NCI-H524 treated with DMSO at 0.1 percent for 48 hours (cell line): Measurements from ENCODE around the gene MAPKAPK5.
"Not testable (repeated sequence)": the region's sequence is repeated elsewhere in the genome, so short reads cannot be mapped to it uniquely, and the experiment has no call there.

ENCODE experiments used
- DNase-seq: peaks from one replicate; lab custom pipeline; 2025; lab: John Stamatoyannopoulos, UW

Gene MAPKAPK5, protein sequence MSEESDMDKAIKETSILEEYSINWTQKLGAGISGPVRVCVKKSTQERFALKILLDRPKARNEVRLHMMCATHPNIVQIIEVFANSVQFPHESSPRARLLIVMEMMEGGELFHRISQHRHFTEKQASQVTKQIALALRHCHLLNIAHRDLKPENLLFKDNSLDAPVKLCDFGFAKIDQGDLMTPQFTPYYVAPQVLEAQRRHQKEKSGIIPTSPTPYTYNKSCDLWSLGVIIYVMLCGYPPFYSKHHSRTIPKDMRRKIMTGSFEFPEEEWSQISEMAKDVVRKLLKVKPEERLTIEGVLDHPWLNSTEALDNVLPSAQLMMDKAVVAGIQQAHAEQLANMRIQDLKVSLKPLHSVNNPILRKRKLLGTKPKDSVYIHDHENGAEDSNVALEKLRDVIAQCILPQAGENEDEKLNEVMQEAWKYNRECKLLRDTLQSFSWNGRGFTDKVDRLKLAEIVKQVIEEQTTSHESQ

DNA sequence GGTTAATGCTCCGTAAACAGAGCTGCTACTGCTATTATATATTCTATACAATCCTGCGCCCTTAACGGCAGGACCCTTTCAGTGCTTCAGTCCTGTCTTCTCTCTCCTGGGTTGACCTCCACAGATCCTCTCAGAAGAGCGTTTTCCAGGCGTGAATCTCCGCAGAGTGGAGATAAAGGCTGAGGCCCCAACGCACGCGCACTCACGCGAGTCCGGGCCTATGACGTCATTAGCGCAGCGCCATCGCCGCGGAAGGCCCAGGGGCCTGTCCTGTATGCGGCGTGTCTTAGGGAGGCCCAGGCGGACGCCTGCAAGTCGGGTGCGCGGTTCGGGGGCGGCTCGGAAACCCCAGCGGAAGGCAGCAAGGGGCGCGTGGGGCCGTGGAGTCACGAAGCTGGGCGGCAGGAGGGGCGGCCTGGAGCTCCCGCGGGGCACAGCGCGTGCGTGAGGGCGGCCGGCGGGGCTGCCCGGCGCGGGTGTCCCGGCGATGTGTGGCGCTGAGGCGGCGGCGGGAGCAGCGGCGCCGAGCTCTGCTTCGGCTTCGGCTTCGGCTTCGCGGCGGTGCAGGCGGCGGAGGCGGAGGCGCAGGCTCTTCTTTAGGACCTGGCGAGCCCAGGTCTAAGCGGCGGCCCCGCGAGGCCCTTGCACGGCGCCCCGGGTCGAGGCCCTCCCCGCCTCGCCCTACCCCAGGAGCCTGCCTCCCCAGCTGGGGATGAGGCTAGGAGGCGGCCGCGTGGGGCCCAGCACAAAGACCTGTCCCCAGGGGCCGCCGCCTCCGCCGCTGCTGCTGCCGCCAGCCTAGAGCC lies at the start of gene MAPKAPK5:
TSS of gene MAPKAPK5 (plus strand) at position 479 of the 806 bp plus-strand sequence. CDS start 506 bp downstream, outside the sequence.
- DNase-seq, result peak; percentile 64

DNA sequence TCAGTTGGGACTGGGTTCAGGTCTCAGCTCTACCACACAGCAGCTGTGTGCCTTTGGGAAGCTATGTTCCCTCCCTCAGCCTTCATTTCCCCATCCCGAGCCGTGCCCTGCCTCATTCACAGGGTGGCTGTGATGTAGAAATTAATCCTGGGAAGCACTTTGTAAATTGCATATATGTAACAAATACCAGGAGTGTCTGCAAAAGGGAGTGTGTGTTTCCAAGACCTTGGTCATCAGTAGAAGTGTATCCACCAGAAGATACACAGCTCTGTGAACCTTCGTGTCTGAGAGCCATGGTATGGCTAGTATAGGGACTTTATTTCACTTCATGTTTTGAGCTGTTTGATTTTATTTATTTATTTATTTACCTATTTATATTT lies 49.2 kb upstream of the MAPKAPK5 start:
- no peak for DNase-seq

DNA sequence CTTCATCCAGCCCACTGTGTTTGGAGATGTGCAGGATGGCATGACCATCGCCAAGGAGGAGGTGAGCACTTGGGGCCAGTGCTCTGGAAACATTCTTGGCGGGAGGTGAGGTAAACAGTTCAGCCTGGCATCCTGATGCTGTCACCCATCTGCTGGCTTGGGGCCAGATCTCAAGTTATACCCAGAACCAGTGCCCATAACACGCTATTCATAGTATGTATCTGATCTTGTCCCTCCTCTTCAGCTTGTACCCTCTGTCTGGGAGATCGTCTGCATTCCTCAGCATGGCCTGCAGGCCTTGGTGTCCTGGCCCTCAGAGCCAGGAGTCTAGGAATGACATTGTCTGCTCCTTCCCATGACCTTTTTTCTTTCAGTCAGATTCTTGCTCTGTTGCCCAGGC lies 43.8 kb upstream of the MAPKAPK5 start:
- no peak for DNase-seq

DNA sequence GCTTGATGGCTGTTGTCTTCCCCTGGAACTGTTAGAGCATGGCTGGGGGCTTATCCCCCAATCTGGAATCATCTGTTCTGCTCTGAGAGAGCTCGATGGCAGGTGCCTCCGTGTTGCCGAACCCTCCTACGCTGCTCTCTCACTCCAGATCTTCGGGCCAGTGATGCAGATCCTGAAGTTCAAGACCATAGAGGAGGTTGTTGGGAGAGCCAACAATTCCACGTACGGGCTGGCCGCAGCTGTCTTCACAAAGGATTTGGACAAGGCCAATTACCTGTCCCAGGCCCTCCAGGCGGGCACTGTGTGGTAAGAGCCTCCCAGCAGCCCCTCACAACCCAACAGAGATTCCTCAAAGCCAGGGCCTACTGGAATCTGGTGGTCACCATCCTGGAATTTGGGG lies 42.3 kb upstream of the MAPKAPK5 start:
- no peak for DNase-seq

DNA sequence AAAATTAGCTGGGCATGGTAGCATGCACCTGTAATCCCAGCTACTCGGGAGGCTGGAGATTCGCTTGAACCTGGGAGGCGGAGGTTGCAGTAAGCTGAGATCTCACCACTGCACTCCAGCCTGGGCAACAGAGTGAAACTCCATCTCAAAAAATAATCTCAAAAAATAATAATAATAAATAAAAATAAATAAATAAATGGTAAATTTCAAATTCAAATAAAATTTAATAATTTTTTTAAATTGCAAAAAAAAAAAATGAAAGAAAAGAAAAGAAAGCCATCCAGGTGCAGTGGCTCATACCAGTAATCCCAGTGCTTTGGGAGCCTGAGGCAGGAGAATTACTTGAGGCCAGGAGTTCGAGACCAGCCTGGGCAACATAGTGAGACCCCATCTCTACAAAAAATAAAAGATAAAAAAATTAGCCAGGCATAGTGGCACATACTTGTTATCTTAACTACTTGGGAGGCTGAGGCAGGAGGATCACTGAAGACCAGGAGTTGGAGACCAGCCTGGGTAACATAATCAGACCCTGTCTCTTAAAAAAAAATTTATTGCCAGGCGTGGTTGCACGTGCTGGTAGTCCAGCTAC lies 38.9 kb upstream of the MAPKAPK5 start:
- no peak for DNase-seq

DNA sequence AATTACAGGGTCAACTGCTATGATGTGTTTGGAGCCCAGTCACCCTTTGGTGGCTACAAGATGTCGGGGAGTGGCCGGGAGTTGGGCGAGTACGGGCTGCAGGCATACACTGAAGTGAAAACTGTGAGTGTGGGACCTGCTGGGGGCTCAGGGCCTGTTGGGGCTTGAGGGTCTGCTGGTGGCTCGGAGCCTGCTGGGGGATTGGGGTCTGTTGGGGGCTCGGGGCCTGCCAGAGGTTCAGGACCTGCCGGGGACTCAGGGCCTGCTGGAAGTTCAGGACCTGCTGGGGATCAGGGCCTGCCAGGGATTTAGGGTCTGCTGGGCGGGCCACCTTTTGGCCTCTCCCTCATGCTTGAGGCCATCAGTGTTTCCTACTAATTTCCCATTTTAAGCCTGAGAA lies 38.2 kb upstream of the MAPKAPK5 start:
- DNase-seq, result no peak

DNA sequence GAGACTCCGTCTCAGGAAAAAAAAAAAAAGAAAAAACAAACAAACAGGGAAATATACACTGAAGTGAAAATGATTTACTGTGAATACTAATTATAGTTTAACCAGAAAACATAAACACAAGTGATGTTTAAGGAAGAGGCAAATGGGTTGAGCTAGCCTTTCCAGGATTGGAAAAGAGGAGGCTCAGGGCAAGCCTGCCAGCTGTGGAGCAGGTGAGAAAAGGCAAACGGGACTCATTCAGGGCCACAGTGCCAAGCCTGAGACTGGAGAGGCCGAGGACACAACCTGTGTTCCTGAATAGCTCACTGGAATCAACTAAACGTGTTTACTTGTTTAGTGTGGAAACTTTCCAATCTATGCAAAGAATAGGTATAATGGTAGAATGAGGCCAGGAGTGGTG lies 35.7 kb upstream of the MAPKAPK5 start:
- DNase-seq, result no peak

DNA sequence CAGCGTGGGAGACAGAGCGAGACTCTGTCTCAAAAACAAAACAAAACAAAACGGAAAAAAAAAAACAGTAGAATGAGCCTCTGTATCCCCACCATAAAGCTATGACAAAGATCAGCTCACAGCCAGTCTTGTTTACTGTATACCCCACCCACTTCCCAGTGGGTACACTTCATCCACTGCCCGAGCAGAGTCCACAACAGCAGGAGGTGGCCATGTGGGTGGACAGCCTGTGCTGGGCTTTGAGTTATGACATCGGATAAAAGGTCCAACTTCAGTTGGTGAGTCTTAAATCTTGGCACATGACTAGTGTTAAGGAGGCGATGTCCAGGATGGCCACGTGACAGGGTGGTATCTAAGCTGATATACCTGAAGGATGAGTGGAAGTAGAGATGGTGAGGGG lies 34.8 kb upstream of the MAPKAPK5 start:
- no peak for DNase-seq

DNA sequence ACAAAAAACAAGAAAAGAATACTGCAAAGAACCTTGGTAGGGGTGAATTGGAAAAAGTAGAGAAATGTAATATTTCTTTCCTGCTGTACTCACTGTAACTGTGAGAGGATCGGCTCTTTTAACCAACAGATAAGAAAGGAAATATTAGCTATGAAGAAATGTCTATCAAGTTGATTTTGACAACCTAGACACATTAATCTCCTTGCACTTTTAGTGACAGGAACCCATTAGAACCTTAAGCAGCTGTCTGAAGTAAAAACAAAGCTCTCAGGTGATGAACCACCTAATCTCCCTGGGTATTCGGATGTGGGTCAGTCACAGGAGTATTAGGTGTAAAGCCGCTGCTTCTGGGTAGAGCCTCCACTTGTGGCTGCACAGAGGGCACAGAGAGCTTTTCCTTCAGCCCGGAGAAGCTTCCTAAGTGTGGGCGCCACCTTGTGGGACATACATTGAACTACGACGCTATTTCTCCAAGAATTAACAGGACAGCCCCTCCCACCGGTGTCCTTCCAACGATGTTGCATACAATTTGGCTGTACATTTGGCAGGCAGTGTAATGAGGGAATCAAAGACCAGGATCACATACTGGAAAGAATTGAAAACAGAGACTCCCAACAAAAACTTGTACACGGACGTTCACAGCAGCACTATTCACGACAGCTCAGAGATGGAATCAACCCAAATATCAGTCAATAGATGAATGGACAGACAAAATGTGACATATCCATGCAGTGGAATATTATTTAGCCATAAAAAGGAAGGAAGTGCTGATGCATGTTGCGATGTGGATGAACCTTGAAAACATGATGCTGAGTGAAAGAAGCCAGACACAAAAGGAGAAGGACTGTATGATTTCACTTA lies 28.9 kb upstream of the MAPKAPK5 start:
- peak; percentile 13 for DNase-seq

DNA sequence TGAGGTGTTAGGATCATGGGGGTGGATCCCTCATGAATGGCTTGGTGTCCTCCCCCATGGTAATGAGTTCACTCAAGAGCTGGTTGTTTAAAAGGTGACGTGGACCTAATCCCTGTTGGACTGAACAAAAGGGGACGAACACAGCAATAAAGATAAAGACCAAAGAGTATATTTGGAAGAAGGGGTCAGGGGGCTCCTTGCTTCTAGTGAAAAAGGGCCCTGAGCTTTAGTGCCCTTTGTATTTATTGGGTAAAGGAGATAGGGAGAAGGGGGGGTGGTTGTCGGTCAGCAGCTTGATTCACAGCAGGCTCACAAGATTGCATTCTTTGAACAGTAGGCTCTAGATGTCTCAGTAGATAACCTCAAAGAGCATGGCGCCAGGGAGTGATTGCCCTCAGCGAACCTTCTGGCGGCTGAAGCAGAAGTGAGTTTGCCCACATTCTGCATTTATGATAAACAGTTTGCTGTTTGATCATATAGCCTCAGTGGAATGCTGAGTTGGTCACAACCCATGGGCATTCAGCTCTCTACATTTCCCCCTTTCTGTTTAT lies 25.9 kb upstream of the MAPKAPK5 start:
- DNase-seq, result no peak

DNA sequence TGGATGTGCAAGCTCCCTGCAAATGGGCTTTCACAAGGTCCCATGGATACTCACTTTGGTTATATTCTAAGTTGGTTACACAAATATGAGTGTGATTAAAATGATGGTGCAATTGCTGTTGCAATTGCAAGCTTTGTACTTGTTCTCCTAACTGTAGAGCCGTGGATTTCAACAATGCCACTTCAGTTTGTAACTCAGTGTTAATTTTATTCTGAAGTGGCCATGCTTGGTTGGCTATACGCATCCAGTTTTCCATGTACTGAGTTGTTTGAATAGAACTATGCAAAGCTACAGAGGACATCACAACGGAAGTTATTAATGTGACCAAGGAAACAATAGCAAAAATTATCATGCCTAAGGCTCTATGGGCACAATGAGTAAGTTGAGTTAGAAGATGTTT lies 25.1 kb upstream of the MAPKAPK5 start:
- DNase-seq, result not testable (repeated sequence)

DNA sequence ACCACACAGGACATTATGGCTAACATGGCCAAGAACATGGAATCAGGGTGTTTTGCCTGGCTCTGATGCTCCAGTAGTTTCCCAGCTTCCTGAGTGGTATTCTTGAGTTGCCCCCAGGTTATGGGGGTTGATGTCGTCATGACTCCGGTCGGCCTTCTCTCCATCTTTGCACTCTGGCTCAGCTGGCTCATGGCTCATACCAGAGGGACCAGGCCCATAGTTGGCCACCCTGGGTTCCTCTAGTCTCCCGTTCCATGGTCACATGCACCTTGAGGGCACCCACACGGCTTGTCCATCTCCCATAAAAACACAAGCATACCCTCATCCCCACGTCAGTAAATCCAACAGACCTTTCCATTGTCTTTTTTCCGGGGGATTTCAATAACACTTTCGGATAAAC lies 23.7 kb upstream of the MAPKAPK5 start:
- no peak for DNase-seq

DNA sequence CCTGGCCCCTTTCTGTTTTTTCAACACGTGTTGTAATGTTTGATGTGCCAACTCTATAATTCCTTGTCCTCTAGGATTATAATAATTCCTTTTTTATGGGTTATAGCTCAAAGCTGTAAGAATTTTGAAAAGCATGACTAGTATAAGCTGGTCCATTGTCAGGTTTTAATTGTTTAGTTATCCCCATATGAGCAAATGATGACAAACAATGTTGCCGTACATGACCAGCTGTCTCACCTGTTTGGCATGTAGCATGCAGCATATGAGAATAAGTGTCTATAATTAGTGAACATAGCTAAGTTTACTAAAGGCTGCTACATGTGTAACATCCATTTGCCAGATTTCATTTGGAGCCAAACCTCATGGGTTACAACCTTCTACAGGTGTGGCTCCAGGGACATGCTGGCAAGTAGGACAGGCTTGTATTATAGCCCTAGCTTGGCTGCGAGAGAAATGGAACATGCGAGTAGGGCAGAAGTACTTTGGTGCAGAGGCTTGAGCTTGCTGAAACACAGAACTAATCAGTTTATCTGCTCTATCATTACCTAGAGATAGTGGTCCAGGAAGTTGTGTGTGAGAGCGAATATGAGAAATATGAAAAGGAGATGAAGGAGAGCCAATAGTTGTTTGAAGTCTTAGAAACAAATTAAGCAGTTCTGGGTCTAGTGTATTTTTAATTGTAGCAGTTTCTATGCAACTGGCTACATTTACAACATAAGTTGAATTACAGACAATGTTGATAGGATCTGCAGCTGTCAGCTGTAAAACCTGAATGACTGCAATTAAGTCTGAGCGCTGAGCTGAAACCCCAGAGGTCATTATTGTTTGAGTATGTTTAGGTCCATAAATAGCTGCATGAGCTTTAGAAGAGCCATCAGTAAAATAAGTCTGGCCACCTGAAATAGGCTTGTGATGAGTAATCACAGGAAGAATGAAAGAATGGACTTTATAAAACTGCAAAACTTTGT lies 22.6 kb upstream of the MAPKAPK5 start:
- no peak for DNase-seq

DNA sequence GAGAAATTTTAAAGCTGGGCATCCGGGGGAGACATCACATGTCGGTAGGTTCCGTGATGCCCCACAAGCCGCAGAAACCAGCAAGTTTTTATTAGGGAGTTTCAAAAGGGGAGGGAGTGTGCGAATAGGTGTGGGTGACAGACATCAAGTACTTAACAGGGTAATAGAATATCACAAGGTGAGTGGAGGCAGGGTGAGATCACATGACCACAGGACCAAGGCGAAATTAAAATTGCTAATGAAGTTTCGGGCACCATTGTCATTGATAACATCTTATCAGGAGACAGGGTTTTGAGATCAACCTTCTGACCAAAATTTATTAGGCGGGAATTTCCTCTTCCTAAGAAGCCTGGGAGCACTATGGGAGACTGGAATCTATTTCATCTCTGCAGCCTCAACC lies 21.2 kb upstream of the MAPKAPK5 start:
- DNase-seq, result not testable (repeated sequence)

DNA sequence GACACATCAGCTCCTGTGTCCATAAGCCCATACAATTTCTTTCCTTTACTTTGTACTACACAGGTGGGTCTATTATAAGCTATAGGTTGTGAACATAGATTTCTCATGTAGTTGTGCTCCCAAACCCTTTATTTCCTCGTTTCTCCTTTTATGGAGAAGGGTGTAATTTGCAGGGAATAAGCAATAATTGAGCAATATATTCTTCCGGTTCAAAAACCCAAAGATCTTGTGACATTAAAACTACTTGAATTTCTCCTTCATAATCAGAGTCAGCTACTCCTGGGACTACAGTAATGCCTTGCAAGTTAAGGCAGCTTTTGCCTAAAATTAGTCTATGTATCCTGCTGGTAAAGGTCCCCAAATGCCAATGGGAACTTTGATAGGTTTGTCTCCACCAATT lies 19.1 kb upstream of the MAPKAPK5 start:
- no peak for DNase-seq

DNA sequence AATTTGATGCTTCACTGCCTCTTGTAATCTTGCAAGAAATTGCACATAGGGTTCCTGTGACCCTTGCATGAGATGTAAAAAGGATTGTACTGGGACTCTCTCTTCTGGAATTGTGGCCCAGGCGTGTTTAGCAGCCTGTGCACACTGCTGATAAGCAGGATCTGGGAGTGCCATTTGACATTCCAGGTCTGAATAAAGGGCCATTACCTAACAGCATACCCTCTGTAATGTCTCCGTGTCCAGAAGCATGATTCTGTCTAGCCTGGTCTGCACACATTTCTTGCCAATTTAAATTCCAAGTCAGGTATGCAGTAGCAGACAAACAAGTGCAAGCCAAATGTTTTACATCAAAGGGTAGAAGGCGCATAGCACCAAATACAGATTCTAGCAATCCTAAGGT lies 18.1 kb upstream of the MAPKAPK5 start:
- DNase-seq, result no peak

DNA sequence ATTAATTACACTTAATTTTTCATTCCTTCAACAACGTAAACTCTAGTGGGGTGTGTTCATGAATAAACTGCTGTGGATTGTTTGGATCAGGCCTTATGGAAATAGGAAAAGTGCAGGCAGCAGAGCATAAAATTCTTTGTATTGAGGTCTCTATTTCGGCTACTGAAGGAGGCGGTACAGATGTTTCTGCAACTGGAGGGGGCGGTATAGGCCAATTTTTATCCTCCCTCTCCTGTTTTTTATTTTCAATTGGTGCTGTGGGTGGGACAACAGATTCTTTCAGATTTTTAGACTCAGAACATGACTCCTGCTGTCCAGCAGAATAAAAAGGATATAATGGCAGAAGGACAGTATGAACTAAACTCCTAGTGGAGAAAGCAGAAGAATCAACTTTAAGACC lies 17.7 kb upstream of the MAPKAPK5 start:
- not testable (repeated sequence) for DNase-seq

DNA sequence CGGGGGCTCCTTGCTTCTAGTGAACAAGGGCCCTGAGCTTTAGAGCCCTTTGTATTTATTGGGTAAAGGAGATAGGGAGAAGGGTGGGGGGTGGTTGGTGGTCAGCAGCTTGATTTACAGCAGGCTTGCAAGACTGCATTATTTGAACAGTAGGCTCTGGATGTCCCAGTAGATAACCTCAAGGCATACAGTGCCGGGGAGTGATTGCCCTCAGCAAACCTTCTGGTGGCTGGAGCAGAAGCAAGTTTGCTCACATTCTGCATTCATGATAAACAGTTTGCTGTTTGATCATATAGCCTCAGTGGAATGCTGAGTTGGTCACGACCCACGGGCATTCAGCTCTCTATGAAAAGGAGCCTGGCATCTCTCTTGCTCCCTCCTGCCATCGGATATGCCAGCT lies 16.5 kb upstream of the MAPKAPK5 start:
- DNase-seq, result no peak

DNA sequence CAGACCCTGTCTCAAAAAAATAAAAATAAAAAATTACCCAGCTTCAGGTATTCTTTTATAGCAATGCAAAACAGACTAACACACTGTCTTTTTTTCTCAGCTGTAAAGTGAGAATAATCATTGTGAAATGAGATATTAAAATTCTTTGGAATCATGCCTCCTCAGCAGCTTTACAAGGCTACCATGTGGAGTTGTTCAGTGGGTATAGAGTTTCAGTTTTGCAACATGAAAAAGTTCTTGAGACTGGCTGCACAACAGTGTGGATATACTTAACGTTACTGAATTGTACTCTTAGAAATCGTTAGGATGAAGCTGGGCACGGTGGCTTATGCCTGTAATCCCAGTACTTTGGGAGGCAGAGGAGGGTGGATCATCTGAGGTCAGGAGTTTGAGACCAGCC lies 15.7 kb upstream of the MAPKAPK5 start:
- no peak for DNase-seq

DNA sequence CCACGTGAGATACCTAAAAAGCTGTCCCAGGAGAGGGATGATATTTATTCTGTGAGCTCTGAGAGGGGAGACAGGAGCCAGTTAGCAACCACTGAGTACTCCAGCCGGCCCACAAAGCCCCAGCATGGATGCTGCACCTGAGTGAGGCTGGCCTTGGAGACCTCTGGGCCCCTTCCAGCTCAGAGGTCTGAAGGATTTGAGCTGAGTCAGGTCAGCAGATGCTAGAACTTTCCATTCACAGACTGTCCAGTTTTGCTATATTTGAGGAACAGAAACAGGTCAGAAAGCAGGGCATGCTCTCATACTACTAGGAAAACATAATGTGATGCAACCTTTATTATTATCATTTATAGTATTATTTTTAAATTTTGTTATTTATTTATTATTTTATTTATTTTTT lies 15.0 kb upstream of the MAPKAPK5 start:
- no peak for DNase-seq
